NCI-H187 treated with DMSO at 0.1 percent for 48 hours (cell line): ENCODE data around the gene NUBP2.

Experiments used
- DNase-seq: peaks from one replicate; lab custom pipeline; 2025; lab: John Stamatoyannopoulos, UW

Gene NUBP2

GRCh38 chr16:1782408-1783264 is at the start of gene NUBP2, which contains the start of gene SPSB3:
NUBP2 (plus strand) TSS chr16:1782960; CDS start chr16:1783021, 61 bp downstream.
SPSB3 (minus strand) TSS chr16:1782571; CDS start chr16:1781483, 1,088 bp downstream.
- DNase-seq: peak; percentile 100

- DNase-seq: no peak
Observed at GRCh38 chr16:1734123-1734522, 48.6 kb upstream of the NUBP2 start.

- no peak for DNase-seq
Observed at GRCh38 chr16:1734816-1735215, 47.9 kb upstream of the NUBP2 start.

- DNase-seq: no peak
Observed at GRCh38 chr16:1740234-1740633, 42.5 kb upstream of the NUBP2 start.

- no peak for DNase-seq
Observed at GRCh38 chr16:1740781-1741490, 41.8 kb upstream of the NUBP2 start.

- no peak for DNase-seq
Observed at GRCh38 chr16:1741553-1742165, 41.1 kb upstream of the NUBP2 start.

- DNase-seq: no peak
Observed at GRCh38 chr16:1743376-1744337, 39.1 kb upstream of the NUBP2 start.

- no peak for DNase-seq
Observed at GRCh38 chr16:1744338-1744840, 38.4 kb upstream of the NUBP2 start.

- no peak for DNase-seq
Observed at GRCh38 chr16:1745181-1745899, 37.4 kb upstream of the NUBP2 start.

- DNase-seq: no peak
Observed at GRCh38 chr16:1745900-1746692, 36.7 kb upstream of the NUBP2 start.

- no peak for DNase-seq
Observed at GRCh38 chr16:1746693-1747195, 36.0 kb upstream of the NUBP2 start.

GRCh38 chr16:1747934-1748333 is 34.8 kb upstream of the NUBP2 start:
- no peak for DNase-seq

GRCh38 chr16:1749152-1750117 is 33.3 kb upstream of the NUBP2 start:
- DNase-seq: no peak

- no peak for DNase-seq
Observed at GRCh38 chr16:1751946-1752345, 30.8 kb upstream of the NUBP2 start.

- DNase-seq: no peak
Observed at GRCh38 chr16:1752853-1753252, 29.9 kb upstream of the NUBP2 start.

- no peak for DNase-seq
Observed at GRCh38 chr16:1754204-1754603, 28.6 kb upstream of the NUBP2 start.

GRCh38 chr16:1757714-1758461 is 24.9 kb upstream of the NUBP2 start:
- DNase-seq: no peak

GRCh38 chr16:1758923-1759322 is 23.8 kb upstream of the NUBP2 start:
- DNase-seq: no peak
